Lower lobe of right lung (tissue), 2 donors: ENCODE data around the gene WIPF2. TPM values are rescaled to one million over a fixed set of nuclear protein-coding genes. Genes with fewer than 3 reads are reported as not detected.
"Not testable (repeated sequence)": the region's sequence is repeated elsewhere in the genome, so short reads cannot be mapped to it uniquely, and the experiment has no call there.

Source experiments
- ATAC-seq, 2 donors: fragments of 200-7000 bp; cut with Tn5 transposase; one replicate each; pipeline ENCODE4 v1.9.1; 2020 to 2022; ENCODE audit warnings: mild to moderate bottlenecking in 2 of 2, moderate library complexity in 2 of 2
- DNase-seq: peaks from one replicate; pipeline ENCODE4 v3.0.0-alpha.2; 2020
- H3K27ac ChIP-seq: fragments of 200-600 bp; one replicate; pipeline ENCODE4 v1.8.0; 2022
- H3K27me3 ChIP-seq: fragments of 200-600 bp; one replicate; pipeline ENCODE4 v1.8.0; 2022; ENCODE audit warnings: low read depth
- H3K36me3 ChIP-seq: fragments of 200-600 bp; one replicate; pipeline ENCODE4 v1.8.0; 2022; ENCODE audit warnings: mild to moderate bottlenecking
- H3K4me1 ChIP-seq: fragments of 200-600 bp; one replicate; pipeline ENCODE4 v1.8.0; 2022
- H3K4me3 ChIP-seq: fragments of 200-600 bp; one replicate; pipeline ENCODE4 v1.8.0; 2022; ENCODE audit warnings: mild to moderate bottlenecking
- H3K9me3 ChIP-seq: fragments of 200-600 bp; one replicate; pipeline ENCODE4 v1.8.0; 2022
- intact Hi-C: fragments of 100-400 bp; cut with DNase I; formaldehyde crosslinking; loops from one replicate; pipeline ENCODE4 v1.11.0; 2022
- total RNA-seq: library from RNA; stranded (reverse); fragmentation: NEBNext Ultra II Directional; extraction: Animal tissue kit (Norgen Biotek cat#: 25700); gene quantifications from one replicate; pipeline ENCODE4 v1.2.1, GENCODE V29; 2021
- TF ChIP-seq, protein P1 (sequence below): fragments of 200-600 bp; IDR thresholded peaks from one replicate; pipeline ENCODE4 v1.8.0; 2022; ENCODE audit warnings: antibody characterized with exemption, mild to moderate bottlenecking
- donor health status: DM: no; HTN: yes; CAD: no; lungs with severe emphysema.

The WIPF2 gene
- total RNA-seq, 1 donor from 2014 or later: 42.4 TPM

DNA sequence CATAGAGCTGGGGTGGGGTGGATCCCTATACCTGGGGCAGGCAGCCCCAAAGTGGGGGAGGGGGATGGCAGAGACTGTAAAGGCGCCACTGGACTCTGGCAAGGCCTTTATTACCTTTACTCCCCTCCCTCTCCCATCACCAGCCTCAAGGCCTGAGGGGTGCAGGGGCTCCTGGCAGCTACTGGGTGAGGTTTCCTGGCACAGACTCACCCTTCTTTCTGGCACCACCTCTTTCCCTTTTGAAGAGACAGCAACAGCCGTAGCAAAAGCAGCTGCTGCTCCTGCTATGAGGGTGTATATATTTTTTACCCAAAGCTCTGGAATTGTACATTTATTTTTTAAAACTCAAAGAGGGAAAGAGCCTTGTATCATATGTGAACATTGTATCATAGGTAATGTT is 24.3 kb upstream of the WIPF2 start:
- peaks cover 14% of the 10 kb centered on the region for H3K4me1 ChIP-seq
- no peak overlapping the region for H3K27ac ChIP-seq
- H3K36me3 ChIP-seq: no peaks in the 10 kb centered on the region
- ATAC-seq (no peak), DNase-seq (no peak)
- TF ChIP-seq, protein P1, sequence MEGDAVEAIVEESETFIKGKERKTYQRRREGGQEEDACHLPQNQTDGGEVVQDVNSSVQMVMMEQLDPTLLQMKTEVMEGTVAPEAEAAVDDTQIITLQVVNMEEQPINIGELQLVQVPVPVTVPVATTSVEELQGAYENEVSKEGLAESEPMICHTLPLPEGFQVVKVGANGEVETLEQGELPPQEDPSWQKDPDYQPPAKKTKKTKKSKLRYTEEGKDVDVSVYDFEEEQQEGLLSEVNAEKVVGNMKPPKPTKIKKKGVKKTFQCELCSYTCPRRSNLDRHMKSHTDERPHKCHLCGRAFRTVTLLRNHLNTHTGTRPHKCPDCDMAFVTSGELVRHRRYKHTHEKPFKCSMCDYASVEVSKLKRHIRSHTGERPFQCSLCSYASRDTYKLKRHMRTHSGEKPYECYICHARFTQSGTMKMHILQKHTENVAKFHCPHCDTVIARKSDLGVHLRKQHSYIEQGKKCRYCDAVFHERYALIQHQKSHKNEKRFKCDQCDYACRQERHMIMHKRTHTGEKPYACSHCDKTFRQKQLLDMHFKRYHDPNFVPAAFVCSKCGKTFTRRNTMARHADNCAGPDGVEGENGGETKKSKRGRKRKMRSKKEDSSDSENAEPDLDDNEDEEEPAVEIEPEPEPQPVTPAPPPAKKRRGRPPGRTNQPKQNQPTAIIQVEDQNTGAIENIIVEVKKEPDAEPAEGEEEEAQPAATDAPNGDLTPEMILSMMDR: no peak
- intact Hi-C loops: loop anchor here (10.0 kb wide), 1 partner anchor 100 kb away; no protein-coding TSS in a partner anchor
- H3K27me3 ChIP-seq: no peaks in the 10 kb centered on the region
- H3K9me3 ChIP-seq: no peaks in the 10 kb centered on the region
- no peak overlapping the region for H3K4me3 ChIP-seq

DNA sequence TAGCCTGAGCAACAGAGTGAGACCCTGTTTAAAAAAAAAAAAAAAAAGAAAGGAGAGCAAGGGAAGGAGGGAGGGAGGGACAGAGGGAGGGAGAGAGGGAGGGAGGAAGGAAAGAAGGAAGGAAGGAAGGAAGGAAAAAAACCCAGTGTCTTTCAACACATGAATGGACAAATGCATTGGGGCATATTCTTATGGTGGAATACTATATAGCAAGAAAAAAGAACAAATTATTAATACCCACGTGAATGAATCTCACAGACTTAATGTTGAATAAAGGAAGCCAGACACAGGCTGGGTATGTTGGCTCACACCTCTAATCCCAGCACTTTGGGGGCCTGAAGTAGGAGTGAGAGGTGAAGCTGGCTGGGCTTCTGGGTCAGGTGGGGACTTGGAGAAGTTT is 21.6 kb upstream of the WIPF2 start:
- no peak for ATAC-seq
- intact Hi-C loops: loop anchor here (10.0 kb wide), 1 partner anchor 97 kb away; no protein-coding TSS in a partner anchor
- Histone ChIP-seq H3K36me3 (no peaks in the 10 kb centered on the region), H3K4me3 (no peak overlapping the region), H3K27ac (no peak overlapping the region), H3K4me1 (peaks cover 10% of the 10 kb centered on the region), H3K27me3 (no peaks in the 10 kb centered on the region), H3K9me3 (no peaks in the 10 kb centered on the region)
- TF ChIP-seq, protein P1: no peak
- DNase-seq: no peak

DNA sequence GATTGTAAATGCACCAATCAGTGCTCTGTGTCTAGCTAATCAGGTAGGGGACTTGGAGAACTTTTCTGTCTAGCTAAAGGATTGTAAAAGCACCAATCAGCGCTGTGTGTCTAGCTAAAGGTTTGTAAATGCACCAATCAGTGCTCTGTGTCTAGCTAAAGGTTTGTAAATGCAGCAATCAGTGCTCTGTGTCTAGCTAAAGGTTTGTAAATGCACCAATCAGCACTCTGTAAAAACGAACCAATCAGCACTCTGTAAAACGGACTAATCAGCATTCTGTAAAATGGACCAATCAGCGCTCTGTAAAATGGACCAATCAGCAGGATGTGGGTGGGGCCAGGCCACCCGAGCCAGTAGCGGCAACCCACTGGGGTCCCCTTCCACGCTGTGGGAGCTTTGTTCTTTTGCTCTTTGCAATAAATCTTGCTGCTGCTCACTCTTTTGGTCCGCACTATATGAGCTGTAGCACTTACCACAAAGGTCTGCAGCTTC is 21.1 kb upstream of the WIPF2 start:
- not testable (repeated sequence) for H3K36me3 ChIP-seq, ATAC-seq, H3K27ac ChIP-seq, H3K9me3 ChIP-seq, DNase-seq, H3K4me3 ChIP-seq, H3K27me3 ChIP-seq
- intact Hi-C loops: loop anchor here (10.0 kb wide), 1 partner anchor 97 kb away; no protein-coding TSS in a partner anchor
- peaks cover 15% of the 10 kb centered on the region for H3K4me1 ChIP-seq

DNA sequence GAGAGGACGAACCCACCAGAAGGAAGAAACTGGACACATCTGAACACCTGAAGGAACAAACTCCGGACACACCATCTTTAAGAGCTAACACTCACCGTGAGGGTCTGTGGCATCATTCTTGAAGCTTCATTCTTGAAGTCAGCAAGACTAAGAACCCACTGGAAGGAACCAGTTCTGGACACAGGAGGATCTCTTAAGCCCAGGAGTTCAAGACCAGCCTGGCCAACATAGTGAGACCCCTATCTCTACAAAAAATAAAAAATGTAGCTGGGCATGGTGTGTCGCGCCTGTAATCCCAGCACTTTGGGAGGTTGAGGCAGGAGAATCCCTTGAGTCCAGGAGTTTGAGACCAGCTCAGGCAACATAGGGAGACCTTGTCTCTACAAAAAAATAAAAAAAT is 20.5 kb upstream of the WIPF2 start:
- intact Hi-C loops: loop anchor here (10.0 kb wide), 1 partner anchor 96 kb away; no protein-coding TSS in a partner anchor
- Histone ChIP-seq H3K9me3 (no peaks in the 10 kb centered on the region), H3K4me3 (no peak overlapping the region), H3K36me3 (no peaks in the 10 kb centered on the region), H3K27ac (no peak overlapping the region), H3K4me1 (peaks cover 15% of the 10 kb centered on the region), H3K27me3 (no peaks in the 10 kb centered on the region)
- TF ChIP-seq, protein P1: no peak
- no peak for DNase-seq
- ATAC-seq: no peak

DNA sequence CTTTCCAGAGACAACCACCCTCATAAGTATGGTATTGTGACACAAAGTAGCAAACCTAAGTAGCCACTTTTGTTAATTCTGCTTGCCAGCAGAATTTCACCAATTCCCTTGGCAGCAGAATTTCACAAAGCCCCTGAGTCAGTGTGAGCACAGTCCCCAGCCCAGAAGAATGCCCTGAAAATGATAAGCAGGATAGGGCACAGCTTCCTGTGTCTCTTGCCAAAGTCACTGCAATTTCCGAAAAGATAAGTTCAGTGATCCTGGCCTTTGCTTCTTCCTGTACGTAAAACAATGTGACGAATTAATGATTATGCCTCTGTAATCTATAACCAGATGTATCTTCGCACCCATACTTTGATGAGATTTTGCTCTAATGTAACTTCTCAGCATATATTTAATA is 16.0 kb upstream of the WIPF2 start:
- Histone ChIP-seq H3K4me3 (no peak overlapping the region), H3K27me3 (no peaks in the 10 kb centered on the region), H3K4me1 (peaks cover 15% of the 10 kb centered on the region), H3K36me3 (no peaks in the 10 kb centered on the region), H3K9me3 (no peaks in the 10 kb centered on the region), H3K27ac (peak overlapping the region; percentile 56)
- intact Hi-C loops: no loop called here
- TF ChIP-seq, protein P1: no peak
- no peak for DNase-seq
- peak; percentile 34 to 37 for ATAC-seq

DNA sequence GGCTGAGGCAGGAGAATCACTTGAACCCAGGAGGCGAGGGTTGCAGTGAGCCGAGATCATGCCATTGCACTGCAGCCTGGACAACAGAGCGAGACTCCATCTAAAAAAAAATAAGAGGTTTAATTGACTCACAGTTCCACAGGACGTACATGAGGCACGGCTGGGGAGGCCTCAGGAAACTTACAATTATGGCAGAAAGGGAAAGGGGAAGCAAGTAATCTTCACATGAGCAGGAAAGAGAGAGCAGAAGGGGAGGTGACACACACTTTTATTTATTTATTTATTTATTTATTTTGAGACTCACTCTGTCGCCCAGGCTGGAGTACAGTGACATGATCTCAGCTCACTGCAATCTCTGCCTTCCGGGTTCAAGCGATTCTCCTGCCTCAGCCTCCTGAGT is 12.9 kb upstream of the WIPF2 start:
- intact Hi-C loops, DNase-seq, H3K9me3 ChIP-seq, H3K36me3 ChIP-seq, H3K4me3 ChIP-seq, H3K27ac ChIP-seq, ATAC-seq, H3K27me3 ChIP-seq: not testable (repeated sequence)
- peaks cover 15% of the 10 kb centered on the region for H3K4me1 ChIP-seq
